ENCODE measurements around the gene RPS10.

DNA sequence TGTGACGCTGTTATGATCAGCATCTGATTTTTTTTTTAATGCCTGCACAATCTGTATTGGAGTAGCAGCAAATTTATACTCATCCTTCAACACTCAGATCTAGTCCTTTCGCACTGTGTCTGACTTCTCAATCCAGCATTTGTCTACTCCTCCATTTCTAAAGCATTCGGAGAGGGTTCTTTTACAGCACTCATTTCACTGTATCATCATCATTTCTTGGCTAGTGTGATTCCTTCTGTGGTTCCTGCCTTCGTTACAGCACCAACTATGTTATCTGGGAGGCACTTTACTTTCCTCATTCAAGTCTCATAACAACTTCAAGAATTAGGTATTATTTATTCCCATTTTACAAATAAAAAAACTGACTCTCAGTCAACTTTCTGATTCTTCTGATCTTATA is 51.4 kb downstream of the RPS10 start:
- TF ChIP-seq, protein P1, sequence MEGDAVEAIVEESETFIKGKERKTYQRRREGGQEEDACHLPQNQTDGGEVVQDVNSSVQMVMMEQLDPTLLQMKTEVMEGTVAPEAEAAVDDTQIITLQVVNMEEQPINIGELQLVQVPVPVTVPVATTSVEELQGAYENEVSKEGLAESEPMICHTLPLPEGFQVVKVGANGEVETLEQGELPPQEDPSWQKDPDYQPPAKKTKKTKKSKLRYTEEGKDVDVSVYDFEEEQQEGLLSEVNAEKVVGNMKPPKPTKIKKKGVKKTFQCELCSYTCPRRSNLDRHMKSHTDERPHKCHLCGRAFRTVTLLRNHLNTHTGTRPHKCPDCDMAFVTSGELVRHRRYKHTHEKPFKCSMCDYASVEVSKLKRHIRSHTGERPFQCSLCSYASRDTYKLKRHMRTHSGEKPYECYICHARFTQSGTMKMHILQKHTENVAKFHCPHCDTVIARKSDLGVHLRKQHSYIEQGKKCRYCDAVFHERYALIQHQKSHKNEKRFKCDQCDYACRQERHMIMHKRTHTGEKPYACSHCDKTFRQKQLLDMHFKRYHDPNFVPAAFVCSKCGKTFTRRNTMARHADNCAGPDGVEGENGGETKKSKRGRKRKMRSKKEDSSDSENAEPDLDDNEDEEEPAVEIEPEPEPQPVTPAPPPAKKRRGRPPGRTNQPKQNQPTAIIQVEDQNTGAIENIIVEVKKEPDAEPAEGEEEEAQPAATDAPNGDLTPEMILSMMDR (IDR thresholded peaks at IDR 0.05; ENCODE audit: insufficient read depth, low read length) = no peak
- TF ChIP-seq, protein P2, sequence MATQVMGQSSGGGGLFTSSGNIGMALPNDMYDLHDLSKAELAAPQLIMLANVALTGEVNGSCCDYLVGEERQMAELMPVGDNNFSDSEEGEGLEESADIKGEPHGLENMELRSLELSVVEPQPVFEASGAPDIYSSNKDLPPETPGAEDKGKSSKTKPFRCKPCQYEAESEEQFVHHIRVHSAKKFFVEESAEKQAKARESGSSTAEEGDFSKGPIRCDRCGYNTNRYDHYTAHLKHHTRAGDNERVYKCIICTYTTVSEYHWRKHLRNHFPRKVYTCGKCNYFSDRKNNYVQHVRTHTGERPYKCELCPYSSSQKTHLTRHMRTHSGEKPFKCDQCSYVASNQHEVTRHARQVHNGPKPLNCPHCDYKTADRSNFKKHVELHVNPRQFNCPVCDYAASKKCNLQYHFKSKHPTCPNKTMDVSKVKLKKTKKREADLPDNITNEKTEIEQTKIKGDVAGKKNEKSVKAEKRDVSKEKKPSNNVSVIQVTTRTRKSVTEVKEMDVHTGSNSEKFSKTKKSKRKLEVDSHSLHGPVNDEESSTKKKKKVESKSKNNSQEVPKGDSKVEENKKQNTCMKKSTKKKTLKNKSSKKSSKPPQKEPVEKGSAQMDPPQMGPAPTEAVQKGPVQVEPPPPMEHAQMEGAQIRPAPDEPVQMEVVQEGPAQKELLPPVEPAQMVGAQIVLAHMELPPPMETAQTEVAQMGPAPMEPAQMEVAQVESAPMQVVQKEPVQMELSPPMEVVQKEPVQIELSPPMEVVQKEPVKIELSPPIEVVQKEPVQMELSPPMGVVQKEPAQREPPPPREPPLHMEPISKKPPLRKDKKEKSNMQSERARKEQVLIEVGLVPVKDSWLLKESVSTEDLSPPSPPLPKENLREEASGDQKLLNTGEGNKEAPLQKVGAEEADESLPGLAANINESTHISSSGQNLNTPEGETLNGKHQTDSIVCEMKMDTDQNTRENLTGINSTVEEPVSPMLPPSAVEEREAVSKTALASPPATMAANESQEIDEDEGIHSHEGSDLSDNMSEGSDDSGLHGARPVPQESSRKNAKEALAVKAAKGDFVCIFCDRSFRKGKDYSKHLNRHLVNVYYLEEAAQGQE (IDR thresholded peaks at IDR 0.05; ENCODE audit: insufficient replicate concordance, low read depth) = no peak
- TF ChIP-seq POLR2AphosphoS5 (IDR thresholded peaks at IDR 0.05; ENCODE audit: low read depth) = no peak

All from HL-60 (cell line).